HG03565 (cell line): Measurements from ENCODE around the gene WNT5B.
"Not testable (repeated sequence)": the region's sequence is repeated elsewhere in the genome, so short reads cannot be mapped to it uniquely, and the experiment has no call there.

Source experiments
- ATAC-seq: cut with Tn5 transposase; IDR thresholded peaks from one replicate; pipeline ENCODE4 v1.9.1; 2021; ENCODE audit warnings: mild to moderate bottlenecking, moderate library complexity; ENCODE audit not compliant: unreplicated experiment

The WNT5B gene

DNA sequence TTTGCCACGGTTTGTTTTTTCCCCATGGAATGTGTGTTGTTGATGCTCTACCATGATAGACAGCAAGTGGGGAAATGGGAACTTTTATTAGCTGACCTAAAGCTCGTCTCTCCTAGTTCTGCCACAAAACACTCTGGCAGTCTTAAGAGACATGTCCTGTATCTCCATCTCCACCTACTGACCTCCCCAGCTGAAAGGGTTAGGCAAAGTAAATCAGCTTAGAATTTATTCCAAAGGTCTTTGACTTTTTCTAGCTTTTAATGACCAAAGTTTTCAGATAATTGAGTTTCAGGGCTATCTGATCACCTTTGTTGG, 52.4 kb downstream of the WNT5B start:
- ATAC-seq: no peak

GRCh38 chr12:1688086-1688710, 59.2 kb downstream of the WNT5B start:
- ATAC-seq: no peak

DNA sequence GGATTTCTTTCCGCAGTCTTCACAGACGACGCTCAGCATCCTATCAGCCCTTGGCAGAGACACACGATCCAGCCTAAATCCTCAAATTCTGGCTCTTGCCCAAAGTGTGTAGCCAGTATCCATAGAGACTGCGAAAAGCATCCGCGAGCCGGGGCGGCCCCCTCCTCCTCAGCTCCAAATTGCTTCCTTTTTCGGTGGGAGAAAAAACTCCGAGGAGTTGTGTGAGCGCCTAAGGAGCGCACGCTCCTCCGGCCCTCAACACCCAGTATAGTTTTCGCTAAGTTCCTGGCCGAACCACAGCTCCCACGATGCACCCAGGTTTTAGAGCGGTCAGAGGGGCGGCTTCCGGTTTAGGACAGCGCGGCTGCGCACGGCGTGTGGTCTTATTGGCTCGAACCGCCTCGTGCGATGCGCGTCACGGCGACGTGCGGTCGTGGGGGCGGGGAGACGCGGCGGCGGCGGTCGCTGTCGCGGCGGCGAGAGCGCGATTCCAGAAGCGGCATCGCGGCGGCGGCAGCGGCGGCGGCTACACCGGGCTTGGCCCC, 61.6 kb downstream of the WNT5B start, which contains the start of gene ADIPOR2:
TSS of gene ADIPOR2 (plus strand) at position 493 of the 545 bp plus-strand sequence. CDS start 63,274 bp downstream, outside the sequence.
- peak; percentile 89 for ATAC-seq

GRCh38 chr12:1691123-1692007, 62.3 kb downstream of the WNT5B start:
- peak; percentile 27 for ATAC-seq

GRCh38 chr12:1692226-1692625, 63.2 kb downstream of the WNT5B start:
- ATAC-seq: no peak

- ATAC-seq: no peak
These were observed 64.0 kb downstream of the WNT5B start for GRCh38 chr12:1692895-1693610.

DNA sequence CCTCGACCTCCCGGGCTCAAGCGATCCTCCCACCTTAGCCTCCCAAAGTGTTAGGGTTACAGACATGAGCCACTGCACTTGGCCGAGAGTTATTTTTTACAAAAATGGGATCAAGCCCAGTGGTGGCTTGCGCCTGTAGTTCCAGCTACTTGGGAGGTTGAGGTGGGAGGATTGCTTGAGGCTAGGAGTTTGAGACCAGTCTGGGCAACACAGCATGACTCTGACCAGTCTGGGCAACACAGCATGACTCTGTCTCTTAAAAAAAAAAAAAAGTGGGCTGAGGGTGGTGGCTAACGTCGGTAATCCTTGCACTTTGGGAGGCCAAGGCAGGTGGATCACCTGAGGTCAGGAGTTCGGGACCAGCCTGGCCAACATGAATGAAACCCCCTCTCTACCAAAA, 66.1 kb downstream of the WNT5B start:
- ATAC-seq: not testable (repeated sequence)

DNA sequence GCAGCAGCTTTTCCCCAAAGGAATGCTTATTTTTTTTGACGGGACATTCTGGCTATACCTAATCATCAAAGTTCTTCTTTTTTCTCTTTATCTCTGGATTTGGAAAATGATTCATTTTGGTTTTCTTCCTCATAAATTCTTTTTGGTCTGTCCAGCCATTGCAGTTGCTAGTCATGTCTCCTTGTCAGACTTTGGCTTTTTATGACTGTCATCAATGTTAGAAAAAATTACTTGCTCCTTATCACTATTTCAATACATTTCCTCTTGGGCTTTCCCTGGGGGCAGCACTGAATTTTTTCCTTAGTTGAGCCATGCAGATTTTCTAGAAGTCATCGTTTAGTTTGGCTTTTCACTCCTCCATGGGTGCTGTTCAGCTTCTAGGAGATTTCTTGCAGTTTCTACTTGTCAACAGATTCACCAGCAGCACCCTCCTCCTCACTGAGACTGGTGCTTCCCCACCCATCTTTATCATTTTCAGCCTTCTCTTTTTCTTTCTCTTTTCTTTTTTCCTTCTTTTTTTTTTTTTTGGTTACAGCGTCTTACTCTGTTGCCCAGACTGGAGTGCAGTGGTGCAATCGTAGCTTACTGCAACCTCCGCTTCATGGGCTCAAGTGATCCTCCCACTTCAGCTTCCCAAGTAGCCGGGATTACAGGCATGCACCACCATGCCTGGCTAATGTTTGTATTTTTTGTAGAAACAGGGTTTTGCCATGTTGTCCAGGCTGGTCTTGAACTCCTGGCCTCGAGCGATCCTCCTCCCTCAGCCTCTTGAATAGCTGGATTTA, 67.0 kb downstream of the WNT5B start:
- ATAC-seq: no peak

GRCh38 chr12:1696800-1697199, 67.8 kb downstream of the WNT5B start:
- ATAC-seq: no peak
